HUES6 (cell line): ENCODE data around the gene NMNAT3.

Source experiments
- H3K27ac ChIP-seq: 2 replicates; pipeline ENCODE4 v1.7.0; 2013; ENCODE audit warnings: low read depth, mild to moderate bottlenecking, low read length, inconsistent platforms
- H3K27me3 ChIP-seq: 2 replicates; pipeline ENCODE4 v1.6.1; 2013; ENCODE audit warnings: low read length; ENCODE audit not compliant: control insufficient read depth, insufficient read depth
- H3K36me3 ChIP-seq: 2 replicates; pipeline ENCODE4 v1.6.1; 2013; ENCODE audit warnings: low read length; ENCODE audit not compliant: control insufficient read depth, insufficient read depth
- H3K4me1 ChIP-seq: 2 replicates; pipeline ENCODE4 v1.6.1; 2013; ENCODE audit warnings: low read length; ENCODE audit not compliant: control insufficient read depth, insufficient read depth
- H3K4me3 ChIP-seq: 2 replicates; pipeline ENCODE4 v1.5.1; 2013; ENCODE audit warnings: low read depth, low read length
- H3K9ac ChIP-seq: one replicate; pipeline ENCODE4 v1.6.1; 2013; ENCODE audit warnings: mild to moderate bottlenecking, low read length
- H3K9me3 ChIP-seq: 2 replicates; pipeline ENCODE4 v1.6.1; 2013; ENCODE audit warnings: low read depth, low read length; ENCODE audit not compliant: control insufficient read depth, insufficient read depth

The NMNAT3 gene

GRCh38 chr3:139530717-139531116 lies 147.1 kb downstream of the NMNAT3 start:
- no peaks in the 10 kb centered on the region for H3K9me3 ChIP-seq
- H3K4me1 ChIP-seq, result peaks cover 39% of the 10 kb centered on the region
- no peaks in the 10 kb centered on the region for H3K27me3 ChIP-seq
- peaks cover 14% of the 10 kb centered on the region; the same call in 1 of the 2 replicates for H3K36me3 ChIP-seq
- H3K9ac ChIP-seq, result no peak overlapping the region
- no peak overlapping the region for H3K4me3 ChIP-seq
- no peak overlapping the region for H3K27ac ChIP-seq

- no peak overlapping the region for H3K9ac ChIP-seq
- H3K27ac ChIP-seq, result no peak overlapping the region
- H3K27me3 ChIP-seq, result peaks cover 3% of the 10 kb centered on the region; the same call in 1 of the 2 replicates
- H3K4me3 ChIP-seq, result no peak overlapping the region
- H3K36me3 ChIP-seq, result peaks cover 12% of the 10 kb centered on the region; the same call in 1 of the 2 replicates
- peaks cover 36% of the 10 kb centered on the region for H3K4me1 ChIP-seq
- H3K9me3 ChIP-seq, result no peaks in the 10 kb centered on the region
Observed at GRCh38 chr3:139529662-139530061, 148.1 kb downstream of the NMNAT3 start.

DNA sequence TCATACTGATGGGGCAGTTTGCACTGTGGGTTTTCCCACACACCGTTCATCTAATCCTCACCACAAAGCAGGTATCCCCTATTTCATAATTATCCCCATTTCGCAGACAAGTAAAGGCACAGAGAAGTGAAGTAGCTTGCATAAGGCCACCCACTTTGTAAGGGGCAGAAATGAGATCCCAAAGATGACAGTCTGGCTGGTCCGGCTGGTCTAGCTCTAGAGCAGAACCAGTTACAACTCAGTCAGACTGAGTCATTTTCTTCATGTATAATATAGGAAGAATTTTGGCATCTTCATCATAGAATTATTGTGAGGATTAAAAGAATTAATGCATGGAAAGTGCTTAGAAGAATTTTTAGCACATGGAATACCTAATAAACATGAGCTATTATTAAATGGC lies 148.8 kb downstream of the NMNAT3 start:
- H3K4me1 ChIP-seq, result peaks cover 36% of the 10 kb centered on the region
- peaks cover 4% of the 10 kb centered on the region; the same call in 1 of the 2 replicates for H3K27me3 ChIP-seq
- peaks cover 12% of the 10 kb centered on the region; the same call in 1 of the 2 replicates for H3K36me3 ChIP-seq
- H3K4me3 ChIP-seq, result no peak overlapping the region
- H3K9me3 ChIP-seq, result no peaks in the 10 kb centered on the region
- no peak overlapping the region for H3K9ac ChIP-seq
- H3K27ac ChIP-seq, result no peak overlapping the region

DNA sequence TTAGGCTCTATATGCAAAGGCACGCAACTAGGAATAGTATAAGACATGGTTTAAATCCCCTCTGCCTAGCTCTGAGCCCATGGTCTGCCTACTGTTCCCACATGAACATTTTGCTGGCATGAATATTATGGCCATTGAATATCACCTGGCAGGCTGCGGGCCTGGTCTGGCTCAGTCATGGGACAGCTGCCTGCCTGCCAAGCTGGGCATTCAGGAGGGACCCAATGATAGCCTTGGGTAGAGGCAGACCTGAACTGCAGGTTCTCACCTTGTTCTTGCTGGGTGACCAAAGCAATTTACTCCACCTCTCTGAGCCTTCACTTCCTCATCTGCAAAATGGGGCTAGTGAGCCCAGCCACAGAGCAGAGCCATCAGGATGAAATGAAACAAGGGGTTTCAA lies 149.5 kb downstream of the NMNAT3 start:
- Histone ChIP-seq H3K27me3 (peaks cover 4% of the 10 kb centered on the region; the same call in 1 of the 2 replicates), H3K9me3 (no peaks in the 10 kb centered on the region), H3K4me3 (no peak overlapping the region), H3K36me3 (peaks cover 12% of the 10 kb centered on the region; the same call in 1 of the 2 replicates), H3K4me1 (peaks cover 36% of the 10 kb centered on the region), H3K9ac (no peak overlapping the region), H3K27ac (no peak overlapping the region)

- Histone ChIP-seq H3K9ac (no peak overlapping the region), H3K4me1 (peaks cover 31% of the 10 kb centered on the region), H3K36me3 (peaks cover 12% of the 10 kb centered on the region; the same call in 1 of the 2 replicates), H3K27me3 (peaks cover 4% of the 10 kb centered on the region; the same call in 1 of the 2 replicates), H3K4me3 (no peak overlapping the region), H3K27ac (no peak overlapping the region), H3K9me3 (no peaks in the 10 kb centered on the region)
Observed at GRCh38 chr3:139527265-139527664, 150.5 kb downstream of the NMNAT3 start.

DNA sequence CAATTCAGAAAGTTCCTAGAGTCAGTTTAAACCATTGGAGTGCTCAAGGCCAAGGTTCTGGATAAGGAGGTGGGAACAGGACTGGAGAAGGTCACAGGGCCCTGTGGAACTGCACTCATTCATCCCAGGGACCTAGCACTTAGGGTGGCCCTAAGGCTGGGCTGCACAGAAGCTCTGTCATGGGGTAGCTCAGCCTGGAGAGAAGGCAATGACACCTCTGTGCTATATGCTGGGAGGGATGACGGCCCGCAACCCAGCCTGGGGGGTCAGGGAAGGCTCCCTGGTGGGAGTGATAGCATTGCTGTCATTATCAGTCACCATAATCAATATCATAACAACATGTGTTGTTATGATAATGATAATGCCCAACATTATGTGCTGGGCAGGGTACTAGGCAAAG lies 151.6 kb downstream of the NMNAT3 start:
- no peak overlapping the region for H3K27ac ChIP-seq
- no peak overlapping the region for H3K9ac ChIP-seq
- peaks cover 12% of the 10 kb centered on the region; the same call in 1 of the 2 replicates for H3K36me3 ChIP-seq

GRCh38 chr3:139524841-139525636 lies 152.7 kb downstream of the NMNAT3 start:
- Histone ChIP-seq H3K27ac (no peak overlapping the region), H3K9ac (no peak overlapping the region), H3K27me3 (peaks cover 4% of the 10 kb centered on the region; the same call in 1 of the 2 replicates), H3K4me1 (peaks cover 21% of the 10 kb centered on the region), H3K9me3 (no peaks in the 10 kb centered on the region), H3K36me3 (peaks cover 12% of the 10 kb centered on the region; the same call in 1 of the 2 replicates), H3K4me3 (no peak overlapping the region)

More for the DNA sequence above, 151.6 kb downstream of the NMNAT3 start:
- Histone ChIP-seq H3K4me3 (no peak overlapping the region), H3K27me3 (peaks cover 4% of the 10 kb centered on the region; the same call in 1 of the 2 replicates), H3K9me3 (no peaks in the 10 kb centered on the region), H3K4me1 (peaks cover 25% of the 10 kb centered on the region)

- H3K27me3 ChIP-seq, result peaks cover 4% of the 10 kb centered on the region; the same call in 1 of the 2 replicates
- no peak overlapping the region for H3K4me3 ChIP-seq
- H3K36me3 ChIP-seq, result peaks cover 12% of the 10 kb centered on the region; the same call in 1 of the 2 replicates
- H3K4me1 ChIP-seq, result peaks cover 26% of the 10 kb centered on the region
- H3K9me3 ChIP-seq, result no peaks in the 10 kb centered on the region
- no peak overlapping the region for H3K9ac ChIP-seq
- no peak overlapping the region for H3K27ac ChIP-seq
Observed at GRCh38 chr3:139523718-139524117, 154.1 kb downstream of the NMNAT3 start.

- H3K27me3 ChIP-seq, result peaks cover 4% of the 10 kb centered on the region; the same call in 1 of the 2 replicates
- H3K27ac ChIP-seq, result no peak overlapping the region
- H3K4me3 ChIP-seq, result no peak overlapping the region
- H3K36me3 ChIP-seq, result peaks cover 12% of the 10 kb centered on the region; the same call in 1 of the 2 replicates
- H3K4me1 ChIP-seq, result peaks cover 26% of the 10 kb centered on the region
- no peak overlapping the region for H3K9ac ChIP-seq
- H3K9me3 ChIP-seq, result no peaks in the 10 kb centered on the region
Observed at GRCh38 chr3:139523166-139523565, 154.6 kb downstream of the NMNAT3 start.

GRCh38 chr3:139522421-139522820 lies 155.4 kb downstream of the NMNAT3 start:
- Histone ChIP-seq H3K36me3 (peaks cover 17% of the 10 kb centered on the region; the same call in 1 of the 2 replicates), H3K4me3 (no peak overlapping the region), H3K9me3 (no peaks in the 10 kb centered on the region), H3K9ac (no peak overlapping the region), H3K27me3 (peaks cover 4% of the 10 kb centered on the region; the same call in 1 of the 2 replicates), H3K4me1 (peaks cover 26% of the 10 kb centered on the region), H3K27ac (no peak overlapping the region)

GRCh38 chr3:139521816-139522215 lies 156.0 kb downstream of the NMNAT3 start:
- no peak overlapping the region for H3K4me3 ChIP-seq
- H3K27ac ChIP-seq, result no peak overlapping the region
- H3K36me3 ChIP-seq, result peaks cover 19% of the 10 kb centered on the region; the same call in 1 of the 2 replicates
- peaks cover 4% of the 10 kb centered on the region; the same call in 1 of the 2 replicates for H3K27me3 ChIP-seq
- H3K9me3 ChIP-seq, result no peaks in the 10 kb centered on the region
- no peak overlapping the region for H3K9ac ChIP-seq
- H3K4me1 ChIP-seq, result peaks cover 26% of the 10 kb centered on the region
